Measurements from ENCODE around the gene TCF3. TPM values are rescaled to one million over a fixed set of nuclear protein-coding genes. Genes with fewer than 3 reads are reported as not detected.

The TCF3 gene
- total RNA-seq, 6 experiments from 2014 or later: 11.0 to 30.1 (median 15.9) TPM

- Histone ChIP-seq H3K36me3 (no peaks in the 10 kb centered on the region), H3K27me3 (no peaks in the 10 kb centered on the region), H3K27ac (no peak overlapping the region), H3K4me1 (no peaks in the 10 kb centered on the region), H3K9me3 (no peaks in the 10 kb centered on the region), H3K4me3 (no peak overlapping the region)
- ATAC-seq (no peak), DNase-seq (no peak)
- intact Hi-C loops (cut with DNase I): no loop called here
- no CpG with 5 or more reads among the region's 23 CpGs for WGBS (ENCODE audit: insufficient coverage, low coverage, low lambda C conversion rate, missing lambda C conversion rate)
- TF ChIP-seq POLR2A (IDR thresholded peaks at IDR 0.05) (no peak), CTCF (IDR thresholded peaks at IDR 0.05) (no peak)
Observed at GRCh38 chr19:1621574-1621973, 30.8 kb downstream of the TCF3 start.

GRCh38 chr19:1621021-1621420 lies 31.4 kb downstream of the TCF3 start:
- Histone ChIP-seq H3K36me3 (no peaks in the 10 kb centered on the region), H3K27ac (no peak overlapping the region), H3K9me3 (no peaks in the 10 kb centered on the region), H3K4me1 (no peaks in the 10 kb centered on the region), H3K4me3 (no peak overlapping the region), H3K27me3 (no peaks in the 10 kb centered on the region)
- peak in 1 of 3 donors; percentile 14 for DNase-seq
- WGBS (ENCODE audit: insufficient coverage, low coverage, low lambda C conversion rate, missing lambda C conversion rate): no CpG with 5 or more reads among the region's 19 CpGs
- TF ChIP-seq POLR2A (IDR thresholded peaks at IDR 0.05) (no peak), CTCF (IDR thresholded peaks at IDR 0.05) (no peak)
- intact Hi-C loops (cut with DNase I): no loop called here
- ATAC-seq: no peak

- Histone ChIP-seq H3K4me1 (no peaks in the 10 kb centered on the region), H3K4me3 (no peak overlapping the region), H3K27me3 (no peaks in the 10 kb centered on the region), H3K9me3 (no peaks in the 10 kb centered on the region), H3K36me3 (no peaks in the 10 kb centered on the region), H3K27ac (no peak overlapping the region)
- no peak for DNase-seq
- intact Hi-C loops (cut with DNase I): no loop called here
- WGBS (ENCODE audit: insufficient coverage, low coverage, low lambda C conversion rate, missing lambda C conversion rate): 100% methylated on average over 1 of the region's 11 CpGs
- no peak for TF ChIP-seq CTCF (IDR thresholded peaks at IDR 0.05)
- TF ChIP-seq POLR2A (IDR thresholded peaks at IDR 0.05): no peak
- no peak for ATAC-seq
Observed at GRCh38 chr19:1620502-1620901, 31.9 kb downstream of the TCF3 start.

- Histone ChIP-seq H3K4me1 (no peaks in the 10 kb centered on the region), H3K9me3 (no peaks in the 10 kb centered on the region), H3K36me3 (no peaks in the 10 kb centered on the region), H3K27ac (no peak overlapping the region), H3K27me3 (no peaks in the 10 kb centered on the region), H3K4me3 (no peak overlapping the region)
- intact Hi-C loops (cut with DNase I): no loop called here
- ATAC-seq (no peak), DNase-seq (peak in 1 of 3 donors; percentile 40)
- TF ChIP-seq CTCF (IDR thresholded peaks at IDR 0.05): no peak
- no peak for TF ChIP-seq POLR2A (IDR thresholded peaks at IDR 0.05)
- 88% methylated on average over 9 of the region's 18 CpGs for WGBS (ENCODE audit: insufficient coverage, low coverage, low lambda C conversion rate, missing lambda C conversion rate)
Observed at GRCh38 chr19:1619703-1620102, 32.7 kb downstream of the TCF3 start.

GRCh38 chr19:1619094-1619439 lies 33.3 kb downstream of the TCF3 start:
- ATAC-seq (no peak), DNase-seq (no peak)
- WGBS (ENCODE audit: insufficient coverage, low coverage, low lambda C conversion rate, missing lambda C conversion rate): no CpG with 5 or more reads among the region's 26 CpGs
- Histone ChIP-seq H3K4me1 (no peaks in the 10 kb centered on the region), H3K36me3 (no peaks in the 10 kb centered on the region), H3K9me3 (no peaks in the 10 kb centered on the region), H3K27ac (no peak overlapping the region), H3K27me3 (no peaks in the 10 kb centered on the region), H3K4me3 (no peak overlapping the region)
- TF ChIP-seq POLR2A (IDR thresholded peaks at IDR 0.05) (no peak), CTCF (IDR thresholded peaks at IDR 0.05) (no peak)
- intact Hi-C loops (cut with DNase I): no loop called here
